Heart right ventricle (tissue), 16 donors: ENCODE data around the gene RANGRF. TPM values are rescaled to one million over a fixed set of nuclear protein-coding genes. Genes with fewer than 3 reads are reported as not detected.
A peak's percentile ranks its signal among the peaks of the same experiment; 100 is the strongest.

Experiments used
- ATAC-seq, 8 donors: fragments of 200-7000 bp; cut with Tn5 transposase; one replicate each; pipeline ENCODE4 v1.9.1; 2020; ENCODE audit warnings: mild to moderate bottlenecking in 8 of 8, moderate library complexity in 8 of 8, moderate number of reproducible peaks in 1 of 8
- DNase-seq, 2 donors: peaks; one replicate each; pipeline ENCODE4 v3.0.0-alpha.2; 2020
- H3K27ac ChIP-seq, 10 donors: fragments of 200-600 bp; sonication (generic) in 2 of 10; one replicate each; pipeline versions ENCODE4 v1.5.0 to v1.8.0; 2020 to 2022; ENCODE audit warnings: mild to moderate bottlenecking in 3 of 10
- H3K27me3 ChIP-seq, 7 donors: fragments of 200-600 bp; one replicate each; pipeline ENCODE4 v1.8.0; 2021 to 2022; ENCODE audit warnings: mild to moderate bottlenecking in 2 of 7
- H3K36me3 ChIP-seq, 9 donors: fragments of 200-600 bp; sonication (generic) in 1 of 9; one replicate each; pipeline versions ENCODE4 v1.5.0 to v1.8.0; 2020 to 2022; ENCODE audit warnings: mild to moderate bottlenecking in 2 of 9
- H3K4me1 ChIP-seq, 9 donors: fragments of 200-600 bp; sonication (generic) in 1 of 9; one replicate each; pipeline versions ENCODE4 v1.5.0 to v1.8.0; 2020 to 2022; ENCODE audit warnings: mild to moderate bottlenecking in 4 of 9
- H3K4me3 ChIP-seq, 10 donors: fragments of 200-600 bp; sonication (generic) in 2 of 10; one replicate each; pipeline versions ENCODE4 v1.5.0 to v1.8.0; 2020 to 2022; ENCODE audit warnings: mild to moderate bottlenecking in 7 of 10, moderate library complexity in 2 of 10
- H3K9me3 ChIP-seq, 11 donors: fragments of 200-600 bp in 10 of 11; sonication (generic) in 2 of 11; one replicate each; pipeline versions ENCODE4 v1.5.0 to v1.8.0; 2013 to 2022; ENCODE audit warnings: mild to moderate bottlenecking in 2 of 11, control low read depth in 1 of 11, moderate library complexity in 1 of 11
- CTCF ChIP-seq, 9 donors: fragments of 200-600 bp; sonication (generic) in 2 of 9; IDR thresholded peaks; one replicate each; pipeline versions ENCODE4 v1.5.0 to v1.8.0; 2021 to 2022; ENCODE audit warnings: antibody characterized with exemption in 9 of 9, mild to moderate bottlenecking in 5 of 9, moderate library complexity in 1 of 9
- WGBS, 2 donors: extraction: QIAGEN DNeasy Blood & Tissue Kit; methylation state at CpG; one replicate each; pipeline ENCODE4 v1.1.7; 2013; ENCODE audit warnings: inconsistent platforms in 1 of 2; 5-methylcytosine and 5-hydroxymethylcytosine counted together
- intact Hi-C, 10 donors: fragments of 100-400 bp; cut with DNase I; formaldehyde crosslinking; loops; one replicate each; pipeline versions ENCODE4 v1.11.1 to v1.14.2; 2022
- polyA plus RNA-seq, 2 donors: library from polyadenylated mRNA; stranded (reverse); fragments of 200-250 nt; gene quantifications; one replicate each; pipeline ENCODE4 v1.2.3, GENCODE V29; 2013
- total RNA-seq, 10 donors: library from RNA; stranded (reverse); fragmentation: NEBNext Ultra II Directional in 3 of 10; extraction: Animal tissue kit (Norgen Biotek cat#: 25700) in 3 of 10; gene quantifications; one replicate each; pipeline versions ENCODE4 v1.2.1 to v1.2.4, GENCODE V29; 2021 to 2023
- donor health status: Arrhythmogenic right ventricular cardiomyopathy.
- donor health status: ischemic (EF 13 %, LVEDD 7.1; RV severe dilation, severe dysfunction).
- donor health status: healthy with polysubstance abuse.
- donor health status: DM: no; HTN: yes; CAD: no.
- donor health status: DM: no; HTN: no; CAD: no.
- donor health status: ischemic (EF 25% LVEDD 6.9; RV normal size, moderate dysfunction).
- donor health status: ischemic (EF 25% LVEDD 5.7; RV mildly dilated, moderate dysfunction).
- donor health status: healthy.
- donor health status: DM: yes; HTN: yes; CAD: no.
- donor health status: Ischemic cardiomyopathy.
- donor health status: ischemic (EF 35%, LVEDD 5.7; RV mildly dilated, moderate dysfunction).
- donor health status: nonischemic (EF 11% LVEDD 7.7; RV severe dilation, severe dysfunction).
- donor health status: DM: yes; HTN: yes; CAD: no.
- donor health status: PGD.
- donor health status: ischemic (EF 29% LVEDD 5.4; RV normal size, mild dysfunction).
- donor health status: nonischemic (EF 23%, LVEDD 6.1; RV moderate dilation, normal function).

Gene RANGRF
- total and polyA plus RNA-seq, 12 donors, result 20.7 to 53.5 (median 24.8) TPM

GRCh38 chr17:8294814-8295316, 6.4 kb downstream of the RANGRF start:
- 5 to 7% methylated on average over 15 of the region's 15 CpGs for WGBS, 2 donors
- H3K9me3 ChIP-seq, result no peaks in the 10 kb centered on the region
- peak overlapping the region; percentile 10 to 87 (median 65) for H3K4me3 ChIP-seq
- peaks cover 0 to 2% (median 0%) of the 10 kb centered on the region in 9 donors for H3K36me3 ChIP-seq
- no peaks in the 10 kb centered on the region for H3K27me3 ChIP-seq
- peaks cover 8 to 27% (median 13%) of the 10 kb centered on the region in 9 donors for H3K4me1 ChIP-seq
- no peak for TF ChIP-seq CTCF (IDR thresholded peaks at IDR 0.05)
- intact Hi-C loops, result loop anchor here in 3 of 10 donors (2.0 to 10.0 kb wide), 9 partner anchors 46 to 223 kb away; partner anchors contain the start of genes ALOXE3 (in 1 of the 3), BORCS6 (in 1 of the 3), CTC1 (in 1 of the 3) and PFAS (in 1 of the 3)
- DNase-seq (no peak), ATAC-seq (peak; percentile 1 to 27 (median 6))
- H3K27ac ChIP-seq, result peak overlapping the region; percentile 81 to 99 (median 89)

GRCh38 chr17:8300226-8300625, 11.8 kb downstream of the RANGRF start:
- TF ChIP-seq CTCF (IDR thresholded peaks at IDR 0.05), result no peak
- intact Hi-C loops, result loop anchor here in 8 of 10 donors (5.0 to 10.0 kb wide), 5 partner anchors 48 to 238 kb away; partner anchors contain the start of gene ALOX12B (in 3 of the 8)

GRCh38 chr17:8300627-8301242, 12.3 kb downstream of the RANGRF start:
- Histone ChIP-seq H3K27ac (no peak overlapping the region), H3K4me1 (peaks cover 0 to 13% (median 3%) of the 10 kb centered on the region in 9 donors), H3K4me3 (no peak overlapping the region), H3K27me3 (no peaks in the 10 kb centered on the region), H3K36me3 (no peaks in the 10 kb centered on the region), H3K9me3 (no peaks in the 10 kb centered on the region)
- WGBS, 2 donors, result 14 to 15% methylated on average over 8 of the region's 8 CpGs
- peak; percentile 65 to 93 (median 91) for ATAC-seq
- intact Hi-C loops, result loop anchor here in 8 of 10 donors (5.0 to 10.0 kb wide), 5 partner anchors 48 to 238 kb away; partner anchors contain the start of gene ALOX12B (in 3 of the 8)
- peak; percentile 38 to 45 for DNase-seq
- peak; percentile 76 to 90 (median 85) for TF ChIP-seq CTCF (IDR thresholded peaks at IDR 0.05)

More at GRCh38 chr17:8300226-8300625, 11.8 kb downstream of the RANGRF start:
- Histone ChIP-seq H3K4me1 (peaks cover 0 to 14% (median 3%) of the 10 kb centered on the region in 9 donors), H3K36me3 (no peaks in the 10 kb centered on the region), H3K4me3 (no peak overlapping the region), H3K27me3 (no peaks in the 10 kb centered on the region), H3K27ac (no peak overlapping the region), H3K9me3 (no peaks in the 10 kb centered on the region)
- DNase-seq (no peak), ATAC-seq (no peak)
- WGBS, 2 donors, result 55 to 60% methylated on average over 3 of the region's 3 CpGs

- Histone ChIP-seq H3K9me3 (no peaks in the 10 kb centered on the region), H3K27me3 (peaks cover 0 to 40% (median 29%) of the 10 kb centered on the region in 7 donors), H3K27ac (peak overlapping the region; percentile 75 to 96 (median 90)), H3K36me3 (peaks cover 0 to 25% (median 0%) of the 10 kb centered on the region in 9 donors), H3K4me1 (peaks cover 5 to 43% (median 21%) of the 10 kb centered on the region in 9 donors), H3K4me3 (peak overlapping the region; percentile 41 to 71 (median 56))
- 49 to 53% methylated on average over 10 of the region's 10 CpGs for WGBS, 2 donors
- intact Hi-C loops, result loop anchor here in 6 of 10 donors (2.0 to 10.0 kb wide), 6 partner anchors 47 to 72 kb away; partner anchors contain the start of genes KRABD2 (in 1 of the 6) and RPL26 (in 1 of the 6)
- ATAC-seq, result peak; percentile 66 to 94 (median 85)
- no peak for TF ChIP-seq CTCF (IDR thresholded peaks at IDR 0.05)
- peak in 1 of 2 donors; percentile 71 for DNase-seq
Measured at GRCh38 chr17:8310601-8311123, 22.2 kb downstream of the RANGRF start.
